Measurements from ENCODE around the gene INKA2. TPM values are rescaled to one million over a fixed set of nuclear protein-coding genes. Genes with fewer than 3 reads are reported as not detected.
A peak's percentile ranks its signal among the peaks of the same experiment; 100 is the strongest.
"Not testable (repeated sequence)": the region's sequence is repeated elsewhere in the genome, so short reads cannot be mapped to it uniquely, and the experiment has no call there.

Gene INKA2
- total RNA-seq, 1 donor from 2014 or later: 28.5 TPM

- ATAC-seq (peak; percentile 98), DNase-seq (ENCODE audit: missing footprints) (peak; percentile 97)
- intact Hi-C loops (cut with DNase I): loop anchor here (1.0 to 10.0 kb wide), 3 partner anchors 40 to 791 kb away; partner anchors contain the start of gene LRIF1
Measured at GRCh38 chr1:111755331-111756123, 16.3 kb upstream of the INKA2 start, which contains the start of gene DDX20. Gene DDX20, plus strand, starts transcription at chr1:111755901. Its CDS starts 24 bp downstream, at chr1:111755925.

- peak; percentile 12 for ATAC-seq
- no peak for DNase-seq (ENCODE audit: missing footprints)
- intact Hi-C loops (cut with DNase I): loop anchor here (1.0 to 10.0 kb wide), 3 partner anchors 40 to 790 kb away; partner anchors contain the start of gene LRIF1
Measured at GRCh38 chr1:111754984-111755330, 15.8 kb upstream of the INKA2 start.

- DNase-seq (ENCODE audit: missing footprints) (no peak), ATAC-seq (no peak)
- intact Hi-C loops (cut with DNase I): loop anchor here (10.0 kb wide), 1 partner anchor 787 kb away; the partner anchor contains the start of gene LRIF1
Measured at GRCh38 chr1:111751906-111752575, 12.8 kb upstream of the INKA2 start.

- DNase-seq (ENCODE audit: missing footprints) (no peak), ATAC-seq (no peak)
- intact Hi-C loops (cut with DNase I): loop anchor here (10.0 kb wide), 1 partner anchor 786 kb away; the partner anchor contains the start of gene LRIF1
Measured at GRCh38 chr1:111750856-111751255, 11.7 kb upstream of the INKA2 start.

- ATAC-seq: no peak
- intact Hi-C loops (cut with DNase I): loop anchor here (5.0 to 10.0 kb wide), 2 partner anchors 267 to 785 kb away; partner anchors contain the start of gene LRIF1
- no peak for DNase-seq (ENCODE audit: missing footprints)
Measured at GRCh38 chr1:111749628-111750027, 10.4 kb upstream of the INKA2 start.

GRCh38 chr1:111747947-111748346 lies 8.8 kb upstream of the INKA2 start:
- ATAC-seq: no peak
- intact Hi-C loops (cut with DNase I): loop anchor here (2.0 to 5.0 kb wide), 2 partner anchors 29 to 266 kb away; no protein-coding TSS in a partner anchor
- no peak for DNase-seq (ENCODE audit: missing footprints)

- intact Hi-C loops (cut with DNase I): loop anchor here (2.0 to 5.0 kb wide), 2 partner anchors 29 to 265 kb away; no protein-coding TSS in a partner anchor
- DNase-seq (ENCODE audit: missing footprints) (no peak), ATAC-seq (peak; percentile 20)
Measured at GRCh38 chr1:111747282-111747734, 8.1 kb upstream of the INKA2 start.

- intact Hi-C loops (cut with DNase I): loop anchor here (2.0 to 5.0 kb wide), 2 partner anchors 28 to 264 kb away; no protein-coding TSS in a partner anchor
- no peak for DNase-seq (ENCODE audit: missing footprints)
- no peak for ATAC-seq
Measured at GRCh38 chr1:111746614-111746999, 7.4 kb upstream of the INKA2 start.

GRCh38 chr1:111745675-111746613 lies 6.7 kb upstream of the INKA2 start:
- DNase-seq (ENCODE audit: missing footprints): no peak

GRCh38 chr1:111743679-111744101 lies 4.5 kb upstream of the INKA2 start:
- ATAC-seq (peak; percentile 6), DNase-seq (ENCODE audit: missing footprints) (no peak)
- intact Hi-C loops (cut with DNase I): no loop called here

More at GRCh38 chr1:111745675-111746613, 6.7 kb upstream of the INKA2 start:
- peak; percentile 42 for ATAC-seq
- intact Hi-C loops (cut with DNase I): loop anchor here (2.0 to 5.0 kb wide), 2 partner anchors 27 to 264 kb away; no protein-coding TSS in a partner anchor

GRCh38 chr1:111742938-111743549 lies 3.8 kb upstream of the INKA2 start:
- DNase-seq (ENCODE audit: missing footprints): no peak
- intact Hi-C loops (cut with DNase I): no loop called here
- ATAC-seq: no peak

GRCh38 chr1:111742292-111742691 lies 3.1 kb upstream of the INKA2 start:
- ATAC-seq; DNase-seq (ENCODE audit: missing footprints); intact Hi-C loops (cut with DNase I): not testable (repeated sequence)

- peak; percentile 62 for ATAC-seq
Measured at GRCh38 chr1:111739925-111740765, 950 bp upstream of the INKA2 start.

GRCh38 chr1:111738436-111739193 lies 580 bp downstream of the INKA2 start:
- peak; percentile 91 for DNase-seq (ENCODE audit: missing footprints)
- peak; percentile 68 for ATAC-seq
- intact Hi-C loops (cut with DNase I): loop anchor here (1.0 kb wide), 2 partner anchors 9 to 18 kb away; no protein-coding TSS in a partner anchor

More at GRCh38 chr1:111739925-111740765, 950 bp upstream of the INKA2 start:
- DNase-seq (ENCODE audit: missing footprints): peak; percentile 85
- intact Hi-C loops (cut with DNase I): loop anchor here (1.0 kb wide), 2 partner anchors 11 to 20 kb away; no protein-coding TSS in a partner anchor

GRCh38 chr1:111738133-111738435 lies 1.1 kb downstream of the INKA2 start:
- intact Hi-C loops (cut with DNase I): no loop called here

More at GRCh38 chr1:111738133-111738435, 1.1 kb downstream of the INKA2 start:
- ATAC-seq (no peak), DNase-seq (ENCODE audit: missing footprints) (no peak)
